Activated naive CD4-positive, alpha-beta T cell treated with anti-CD3 and anti-CD28 coated beads for 36 hours (primary cell): ENCODE results near the gene IDH3A. TPM values are rescaled to one million over a fixed set of nuclear protein-coding genes. Genes with fewer than 3 reads are reported as not detected.
A peak's percentile ranks its signal among the peaks of the same experiment; 100 is the strongest.

Experiments
- CTCF ChIA-PET: fragments of 350-600 bp; sonication (Branson Sonifier 250); formaldehyde crosslinking; loops from one replicate; lab custom pipeline; 2021; ENCODE audit warnings: antibody characterized with exemption; lab: Charles Lee
- DNase-seq: peaks from one replicate; pipeline ENCODE4 v3.0.0-alpha.2; 2020
- H3K27ac Mint-ChIP-seq: one replicate; pipeline ENCODE4 v1.8.0; 2021; ENCODE audit warnings: mild to moderate bottlenecking, mixed read lengths
- H3K27me3 Mint-ChIP-seq: one replicate; pipeline ENCODE4 v1.8.0; 2021; ENCODE audit warnings: low read depth, mixed read lengths
- H3K36me3 Mint-ChIP-seq: one replicate; pipeline ENCODE4 v1.8.0; 2021; ENCODE audit warnings: low read depth, mixed read lengths
- H3K4me1 Mint-ChIP-seq: one replicate; pipeline ENCODE4 v1.8.0; 2021; ENCODE audit warnings: low read depth, mixed read lengths
- H3K4me3 Mint-ChIP-seq: one replicate; pipeline ENCODE4 v1.8.0; 2021; ENCODE audit warnings: mild to moderate bottlenecking, moderate library complexity, mixed read lengths
- H3K9me3 Mint-ChIP-seq: one replicate; pipeline ENCODE4 v1.8.0; 2021; ENCODE audit warnings: mixed read lengths
- intact Hi-C: fragments of 100-400 bp; cut with micrococcal nuclease; formaldehyde crosslinking; loops from one replicate; pipeline ENCODE4 v1.15.1; 2023
- total RNA-seq, 2 experiments: library from RNA; stranded (reverse); gene quantifications; one replicate each; pipeline ENCODE4 v1.2.3, GENCODE V29; 2021

IDH3A gene
- total RNA-seq, 2 experiments from 2014 or later, result 117 to 123 TPM

DNA sequence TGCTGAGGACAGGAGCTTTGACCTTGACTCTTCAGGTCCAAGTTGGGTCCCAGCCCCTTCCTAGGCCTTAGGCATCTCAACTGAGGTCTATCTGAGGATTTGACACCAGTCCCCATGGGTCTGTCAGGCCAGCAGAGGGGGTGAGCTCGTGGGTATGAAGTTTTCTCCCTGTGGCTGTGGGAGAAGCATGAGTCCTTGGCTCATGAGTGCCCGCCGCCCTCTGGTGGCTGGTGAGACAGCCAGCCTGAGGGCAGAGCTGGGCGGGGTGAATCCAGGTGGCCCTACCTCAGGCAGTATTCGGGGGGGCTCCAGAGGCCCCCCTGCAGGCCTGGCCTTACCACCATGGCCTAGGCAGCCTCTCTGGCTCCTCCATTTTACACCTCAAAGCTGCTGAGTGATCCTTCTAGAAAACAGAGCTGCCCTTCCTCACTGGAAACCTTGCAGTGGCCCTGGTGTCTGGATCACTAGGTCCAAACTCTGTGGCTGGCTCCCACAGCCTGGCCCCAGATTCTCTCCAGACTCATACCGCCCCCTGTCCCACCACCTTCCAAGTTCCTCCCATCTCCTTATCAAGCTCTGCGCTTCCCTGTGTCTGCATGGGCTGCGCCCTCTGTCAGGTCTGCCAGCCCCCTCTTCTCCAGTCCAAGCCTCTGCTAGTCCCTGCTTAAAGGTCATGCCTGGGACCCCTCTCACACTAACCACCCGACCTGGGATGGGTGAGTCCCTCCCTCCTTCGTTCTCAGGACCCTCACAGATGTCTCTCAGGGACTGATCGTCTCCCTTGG is 40.7 kb upstream of the IDH3A start:
- peak; percentile 89 for DNase-seq
- no peaks in the 10 kb centered on the region for H3K9me3 Mint-ChIP-seq
- H3K4me1 Mint-ChIP-seq, result peaks cover 21% of the 10 kb centered on the region
- H3K4me3 Mint-ChIP-seq, result no peak overlapping the region
- H3K27me3 Mint-ChIP-seq, result no peaks in the 10 kb centered on the region
- CTCF ChIA-PET, result interaction anchor here (0.6 to 9.8 kb wide), 55 partner anchors 9 to 315 kb away, joined by 3 to 115 read pairs (median 4); partner anchors contain the start of genes CIB2, SH2D7 and TBC1D2B
- intact Hi-C loops, result loop anchor here (1.0 to 5.0 kb wide), 4 partner anchors 108 to 196 kb away; no protein-coding TSS in a partner anchor
- no peak overlapping the region for H3K27ac Mint-ChIP-seq
- H3K36me3 Mint-ChIP-seq, result no peaks in the 10 kb centered on the region

DNA sequence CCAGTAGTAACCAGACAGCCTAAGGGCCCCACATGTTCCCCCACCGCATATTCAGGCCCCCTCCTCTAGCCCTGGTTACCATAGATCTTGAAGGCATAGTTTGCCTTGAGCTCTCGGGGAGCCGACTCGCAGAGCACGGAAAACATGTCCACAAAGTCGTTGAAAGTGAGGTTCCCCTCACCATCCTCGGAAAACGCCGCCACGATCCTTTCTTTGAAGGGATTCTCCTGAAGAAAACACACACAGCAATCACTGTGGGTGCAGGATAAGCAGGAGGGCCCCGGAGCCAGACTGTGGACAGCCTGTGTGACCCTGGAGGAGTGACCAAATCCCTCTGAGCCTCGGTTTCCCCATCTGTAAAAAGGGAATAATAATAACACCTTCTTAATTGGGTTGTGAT is 40.0 kb upstream of the IDH3A start:
- intact Hi-C loops, result loop anchor here (5.0 kb wide), 1 partner anchor 197 kb away; no protein-coding TSS in a partner anchor
- no peaks in the 10 kb centered on the region for H3K36me3 Mint-ChIP-seq
- CTCF ChIA-PET, result interaction anchor here (0.6 to 9.8 kb wide), 35 partner anchors 9 to 201 kb away, joined by 3 to 115 read pairs (median 6); partner anchors contain the start of genes CIB2 and TBC1D2B
- no peaks in the 10 kb centered on the region for H3K27me3 Mint-ChIP-seq
- no peaks in the 10 kb centered on the region for H3K9me3 Mint-ChIP-seq
- H3K4me1 Mint-ChIP-seq, result peaks cover 15% of the 10 kb centered on the region
- no peak overlapping the region for H3K4me3 Mint-ChIP-seq
- DNase-seq, result no peak
- H3K27ac Mint-ChIP-seq, result no peak overlapping the region

DNA sequence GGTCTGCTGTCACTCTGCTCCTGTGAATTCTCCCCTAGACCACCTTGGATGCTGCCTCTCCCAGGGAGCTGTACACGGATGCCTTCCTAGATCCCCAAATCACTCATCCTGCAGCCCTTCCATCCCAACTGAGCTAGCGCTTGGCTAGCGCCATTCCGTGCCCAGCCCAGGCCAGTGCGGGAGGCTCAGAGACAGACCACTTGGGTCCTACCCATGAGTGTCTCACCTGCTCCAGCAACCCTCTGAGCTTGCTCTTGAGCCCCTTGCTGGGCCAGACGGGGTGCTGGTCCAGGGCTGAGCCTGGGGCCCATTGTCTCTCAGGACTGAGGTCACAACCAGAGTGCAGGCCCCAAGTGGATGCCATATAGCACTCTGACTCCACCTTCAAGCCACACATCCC is 39.1 kb upstream of the IDH3A start:
- peaks cover 7% of the 10 kb centered on the region for H3K4me1 Mint-ChIP-seq
- DNase-seq, result no peak
- intact Hi-C loops, result no loop called here
- no peaks in the 10 kb centered on the region for H3K36me3 Mint-ChIP-seq
- H3K27me3 Mint-ChIP-seq, result no peaks in the 10 kb centered on the region
- no peaks in the 10 kb centered on the region for H3K9me3 Mint-ChIP-seq
- no peak overlapping the region for H3K27ac Mint-ChIP-seq
- CTCF ChIA-PET, result interaction anchor here (0.6 to 9.8 kb wide), 12 partner anchors 28 to 153 kb away, joined by 3 to 115 read pairs (median 24); no protein-coding TSS in a partner anchor
- H3K4me3 Mint-ChIP-seq, result no peak overlapping the region

DNA sequence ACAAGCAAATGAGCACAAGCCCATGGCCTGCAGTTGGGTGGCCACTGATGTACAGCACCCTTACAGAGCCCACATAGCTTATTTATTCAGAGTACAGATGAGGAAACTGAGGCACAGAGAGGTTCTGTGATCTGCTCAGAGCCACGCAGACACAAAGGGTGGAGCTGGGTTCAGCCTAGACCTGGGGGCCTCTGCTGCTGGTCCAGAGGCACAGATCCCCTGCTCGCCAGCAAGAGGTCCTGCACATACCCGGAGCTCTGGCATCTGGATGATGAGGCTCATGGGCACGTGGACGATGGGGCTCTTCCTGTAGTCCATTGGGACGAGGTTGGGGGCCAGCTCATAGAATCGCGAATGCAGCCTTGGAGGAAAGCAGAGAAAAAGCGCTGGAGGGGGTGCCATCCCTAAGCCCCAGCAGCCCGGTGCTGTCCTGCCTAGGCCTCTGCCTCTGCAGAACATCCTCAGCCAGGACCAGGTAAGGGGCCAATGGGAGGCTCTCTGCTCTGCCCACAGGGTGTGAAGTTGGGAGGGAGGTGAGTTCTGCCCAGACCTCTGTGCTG is 38.2 kb upstream of the IDH3A start:
- no peaks in the 10 kb centered on the region for H3K9me3 Mint-ChIP-seq
- no peak overlapping the region for H3K4me3 Mint-ChIP-seq
- H3K27me3 Mint-ChIP-seq, result no peaks in the 10 kb centered on the region
- H3K4me1 Mint-ChIP-seq, result no peaks in the 10 kb centered on the region
- no peaks in the 10 kb centered on the region for H3K36me3 Mint-ChIP-seq
- DNase-seq, result no peak
- CTCF ChIA-PET, result interaction anchor here (0.6 to 9.8 kb wide), 8 partner anchors 22 to 153 kb away, joined by 3 to 115 read pairs (median 62); no protein-coding TSS in a partner anchor
- intact Hi-C loops, result no loop called here
- H3K27ac Mint-ChIP-seq, result no peak overlapping the region

DNA sequence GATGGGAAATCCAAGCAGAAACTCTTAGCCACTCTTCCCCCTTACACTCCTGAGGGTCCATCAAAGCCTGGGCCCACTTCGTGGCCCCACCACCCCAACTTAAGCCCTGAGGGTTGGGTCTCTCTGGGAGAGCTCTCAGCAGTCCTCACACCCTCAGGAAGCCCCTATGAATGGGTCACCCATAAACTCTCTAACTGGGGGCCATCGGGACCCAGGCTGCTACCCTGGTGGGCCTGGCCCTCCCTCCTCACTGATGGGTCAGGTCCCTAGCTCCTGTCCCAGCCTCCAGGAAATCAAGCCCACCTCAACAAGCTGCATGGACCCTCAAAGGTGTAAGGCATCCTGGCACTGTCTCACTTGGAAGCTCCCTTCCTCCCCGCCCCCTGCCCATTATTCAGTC is 37.4 kb upstream of the IDH3A start:
- intact Hi-C loops, result no loop called here
- Mint-ChIP-seq H3K36me3 (no peaks in the 10 kb centered on the region), H3K9me3 (no peaks in the 10 kb centered on the region), H3K27me3 (no peaks in the 10 kb centered on the region), H3K27ac (no peak overlapping the region), H3K4me1 (no peaks in the 10 kb centered on the region), H3K4me3 (no peak overlapping the region)
- CTCF ChIA-PET, result interaction anchor here (0.9 to 9.8 kb wide), 13 partner anchors 11 to 202 kb away, joined by 3 to 115 read pairs (median 4); partner anchors contain the start of genes CIB2 and TBC1D2B
- no peak for DNase-seq

DNA sequence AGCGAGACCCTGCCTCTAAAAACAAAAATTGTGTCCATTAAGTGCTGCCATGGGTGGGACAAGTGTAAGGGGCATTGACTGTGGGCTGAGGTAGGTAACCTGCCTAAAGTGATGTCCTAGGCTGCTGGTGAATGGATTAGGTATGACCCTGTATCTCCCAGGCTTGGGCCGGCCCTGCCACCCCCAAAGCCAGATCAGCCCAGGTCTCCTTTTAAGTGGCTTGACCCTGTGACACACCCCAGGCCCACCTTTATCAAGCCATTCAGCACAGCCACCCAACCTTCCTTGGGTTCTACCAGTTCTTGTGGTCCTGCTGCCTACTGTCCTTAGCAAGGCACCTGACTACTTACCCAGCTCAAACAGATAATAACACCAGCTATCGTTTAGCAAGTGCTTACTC is 36.6 kb upstream of the IDH3A start:
- H3K27ac Mint-ChIP-seq, result no peak overlapping the region
- no peaks in the 10 kb centered on the region for H3K27me3 Mint-ChIP-seq
- H3K36me3 Mint-ChIP-seq, result no peaks in the 10 kb centered on the region
- H3K4me1 Mint-ChIP-seq, result no peaks in the 10 kb centered on the region
- intact Hi-C loops, result no loop called here
- CTCF ChIA-PET, result interaction anchor here (0.6 to 9.8 kb wide), 22 partner anchors 10 to 333 kb away, joined by 3 to 115 read pairs (median 4); partner anchors contain the start of genes CIB2 and TBC1D2B
- no peak for DNase-seq
- no peaks in the 10 kb centered on the region for H3K9me3 Mint-ChIP-seq
- no peak overlapping the region for H3K4me3 Mint-ChIP-seq

DNA sequence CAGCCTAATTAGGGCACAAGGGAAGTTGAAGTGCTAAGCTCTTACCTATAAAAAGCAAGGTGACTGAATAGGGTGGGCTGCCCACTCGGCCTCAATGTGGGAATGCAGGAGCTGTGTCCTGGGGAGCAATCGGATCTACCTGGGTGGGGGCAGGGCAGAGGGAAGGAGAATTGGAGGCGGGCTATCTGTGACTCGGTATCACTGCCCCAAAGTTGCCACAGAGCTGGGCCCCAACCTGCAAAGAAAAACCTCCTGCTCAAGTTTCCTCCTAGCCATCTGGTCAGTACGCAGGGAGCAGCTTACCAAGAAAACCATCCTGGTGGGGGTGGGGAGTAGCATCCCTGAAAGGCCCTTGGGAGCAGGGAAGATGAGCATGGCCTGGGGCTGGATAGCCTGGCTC is 28.6 kb upstream of the IDH3A start:
- no peak overlapping the region for H3K4me3 Mint-ChIP-seq
- no peak overlapping the region for H3K27ac Mint-ChIP-seq
- H3K9me3 Mint-ChIP-seq, result no peaks in the 10 kb centered on the region
- no peaks in the 10 kb centered on the region for H3K4me1 Mint-ChIP-seq
- H3K36me3 Mint-ChIP-seq, result no peaks in the 10 kb centered on the region
- intact Hi-C loops, result no loop called here
- CTCF ChIA-PET, result interaction anchor here (0.6 to 1.6 kb wide), 5 partner anchors 10 to 153 kb away, joined by 3 to 6 read pairs (median 4); partner anchors contain the start of gene CIB2
- H3K27me3 Mint-ChIP-seq, result no peaks in the 10 kb centered on the region
- no peak for DNase-seq

DNA sequence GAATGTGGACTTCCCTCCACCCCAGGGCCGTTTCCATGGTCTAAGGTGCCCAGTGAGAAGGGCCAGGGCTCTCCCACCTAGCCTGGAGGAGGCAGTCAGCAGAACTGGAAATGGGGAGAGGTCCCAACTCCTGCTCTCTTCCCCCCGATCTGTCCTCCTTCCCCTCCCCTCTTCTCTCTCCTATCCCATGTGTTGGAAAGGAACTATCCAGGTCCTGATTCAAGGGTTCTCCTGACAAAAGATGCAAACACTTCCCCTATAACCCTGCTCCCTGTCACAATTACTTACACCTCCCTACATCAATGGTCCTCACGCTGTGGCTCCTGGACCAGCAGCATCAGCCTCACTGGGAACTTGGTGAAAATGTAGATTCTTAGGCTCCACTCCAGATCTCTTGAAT is 23.9 kb upstream of the IDH3A start:
- Mint-ChIP-seq H3K27ac (no peak overlapping the region), H3K9me3 (no peaks in the 10 kb centered on the region), H3K27me3 (no peaks in the 10 kb centered on the region), H3K36me3 (no peaks in the 10 kb centered on the region), H3K4me1 (no peaks in the 10 kb centered on the region), H3K4me3 (no peak overlapping the region)
- no peak for DNase-seq
- intact Hi-C loops, result no loop called here
- CTCF ChIA-PET, result interaction anchor here (1.9 kb wide), 1 partner anchor 117 kb away, joined by 6 read pairs; no protein-coding TSS in a partner anchor

DNA sequence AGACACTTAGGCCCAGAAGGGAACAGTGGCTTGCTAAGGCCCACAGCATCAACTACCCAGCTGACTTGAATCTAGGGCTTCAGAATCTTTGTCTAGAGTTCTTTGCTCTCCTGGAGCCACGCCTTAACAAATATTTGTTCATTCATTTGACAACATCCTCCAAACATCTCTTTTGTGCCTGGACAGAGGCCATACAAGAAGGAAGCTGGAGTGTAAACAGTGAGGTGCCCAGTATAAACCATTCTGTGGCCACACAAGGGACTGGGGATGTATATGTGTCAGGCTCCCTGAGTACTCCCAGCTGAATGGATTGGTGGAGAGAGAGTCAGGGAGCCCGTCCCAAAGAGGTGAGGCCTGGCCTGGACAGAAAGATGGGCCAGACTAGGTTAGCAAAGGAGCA is 21.3 kb upstream of the IDH3A start:
- CTCF ChIA-PET, result interaction anchor here (1.1 to 1.5 kb wide), 2 partner anchors 68 to 99 kb away, joined by 5 to 12 read pairs; no protein-coding TSS in a partner anchor
- DNase-seq, result no peak
- no peaks in the 10 kb centered on the region for H3K9me3 Mint-ChIP-seq
- peak overlapping the region; percentile 11 for H3K27ac Mint-ChIP-seq
- peaks cover 9% of the 10 kb centered on the region for H3K4me1 Mint-ChIP-seq
- no peaks in the 10 kb centered on the region for H3K27me3 Mint-ChIP-seq
- no peaks in the 10 kb centered on the region for H3K36me3 Mint-ChIP-seq
- H3K4me3 Mint-ChIP-seq, result no peak overlapping the region
- intact Hi-C loops, result no loop called here

DNA sequence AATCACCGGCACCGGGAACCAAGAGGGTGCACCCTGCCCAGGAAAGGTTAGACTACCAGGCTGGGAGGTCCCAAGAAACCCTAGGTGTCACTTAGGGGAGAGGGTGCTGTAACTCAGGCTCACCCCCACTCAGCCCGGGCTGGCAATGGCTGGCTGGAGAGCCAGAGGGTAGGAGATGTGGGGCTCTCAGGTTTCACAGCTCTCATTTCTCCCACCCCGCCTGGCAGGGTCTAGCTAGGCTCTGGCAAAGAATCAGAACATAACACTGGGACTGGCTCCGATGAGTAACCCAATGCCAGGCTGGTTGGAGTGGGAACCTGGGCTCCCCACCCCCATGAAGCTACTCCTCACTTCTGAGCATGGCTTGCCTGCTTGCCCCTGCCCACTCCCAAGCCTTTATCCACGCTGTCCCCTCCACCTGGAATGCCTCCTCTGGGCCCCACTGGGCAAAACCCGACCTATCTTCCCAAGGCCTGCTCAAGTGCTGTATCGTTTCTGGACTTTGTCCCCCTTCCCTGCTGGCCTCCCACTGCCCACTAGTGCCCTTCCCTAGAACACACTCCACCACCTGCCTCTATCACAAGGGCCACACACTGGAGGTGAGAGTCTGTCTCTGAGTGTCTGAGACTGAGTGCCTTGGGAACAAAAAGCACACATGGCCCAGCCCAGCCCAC is 19.9 kb upstream of the IDH3A start:
- Mint-ChIP-seq H3K36me3 (no peaks in the 10 kb centered on the region), H3K27ac (peak overlapping the region; percentile 34), H3K4me1 (peaks cover 17% of the 10 kb centered on the region), H3K9me3 (no peaks in the 10 kb centered on the region), H3K27me3 (no peaks in the 10 kb centered on the region), H3K4me3 (no peak overlapping the region)
- CTCF ChIA-PET, result interaction anchor here (0.7 to 3.8 kb wide), 4 partner anchors 12 to 66 kb away, joined by 3 to 59 read pairs (median 5); no protein-coding TSS in a partner anchor
- no peak for DNase-seq
- intact Hi-C loops, result no loop called here

DNA sequence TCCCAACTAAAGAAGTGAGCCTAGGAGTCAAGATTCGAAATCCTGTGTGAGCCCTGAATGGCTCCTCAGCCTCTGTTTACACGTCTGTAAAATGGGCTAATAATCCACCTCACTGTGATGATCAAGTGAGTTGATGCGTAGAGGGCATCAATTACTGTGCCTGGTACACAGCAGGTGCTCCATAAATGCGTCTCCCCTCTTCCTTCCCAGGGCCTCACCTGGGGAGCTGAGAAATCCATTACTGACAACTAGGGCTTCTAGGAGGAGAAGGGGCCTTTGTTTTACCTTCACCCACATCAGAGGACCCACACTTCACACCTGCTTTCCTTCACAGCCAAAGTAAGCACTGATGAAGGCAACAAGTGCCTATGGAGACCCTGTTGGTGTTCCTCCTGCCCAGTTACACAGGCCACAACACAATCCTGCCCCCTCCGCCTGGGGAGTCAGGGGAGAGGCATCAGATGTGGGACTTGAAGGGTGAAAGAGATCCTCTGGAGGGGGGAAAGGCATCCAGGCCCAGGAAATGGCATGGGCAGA is 19.3 kb upstream of the IDH3A start:
- no peaks in the 10 kb centered on the region for H3K27me3 Mint-ChIP-seq
- no peak overlapping the region for H3K27ac Mint-ChIP-seq
- intact Hi-C loops, result loop anchor here (5.0 kb wide), 1 partner anchor 37 kb away; no protein-coding TSS in a partner anchor
- peaks cover 17% of the 10 kb centered on the region for H3K4me1 Mint-ChIP-seq
- no peaks in the 10 kb centered on the region for H3K36me3 Mint-ChIP-seq
- H3K4me3 Mint-ChIP-seq, result no peak overlapping the region
- no peak for DNase-seq
- H3K9me3 Mint-ChIP-seq, result no peaks in the 10 kb centered on the region
- CTCF ChIA-PET, result interaction anchor here (0.9 to 3.8 kb wide), 8 partner anchors 10 to 171 kb away, joined by 3 to 59 read pairs (median 8); no protein-coding TSS in a partner anchor
